ENCODE data around the gene ADAMTSL2.
A peak's percentile ranks its signal among the peaks of the same experiment; 100 is the strongest.

Gene ADAMTSL2

GRCh38 chr9:133494636-133495326, 39.7 kb upstream of the ADAMTSL2 start:
- TF ChIP-seq GATA3 (IDR thresholded peaks at IDR 0.05; ENCODE audit: low read depth, low read length) (no peak), GATA2 (IDR thresholded peaks at IDR 0.05; ENCODE audit: low read depth, low read length) (no peak)

GRCh38 chr9:133495327-133496293, 38.9 kb upstream of the ADAMTSL2 start:
- TF ChIP-seq GATA3 (IDR thresholded peaks at IDR 0.05; ENCODE audit: low read depth, low read length) (no peak), GATA2 (IDR thresholded peaks at IDR 0.05; ENCODE audit: low read depth, low read length) (no peak)

- no peak for TF ChIP-seq GATA3 (IDR thresholded peaks at IDR 0.05; ENCODE audit: low read depth, low read length)
- TF ChIP-seq GATA2 (IDR thresholded peaks at IDR 0.05; ENCODE audit: low read depth, low read length), result no peak
These were observed 37.4 kb upstream of the ADAMTSL2 start for GRCh38 chr9:133496861-133497842.

GRCh38 chr9:133499132-133499891, 35.2 kb upstream of the ADAMTSL2 start:
- no peak for TF ChIP-seq GATA3 (IDR thresholded peaks at IDR 0.05; ENCODE audit: low read depth, low read length)
- TF ChIP-seq GATA2 (IDR thresholded peaks at IDR 0.05; ENCODE audit: low read depth, low read length), result no peak

- TF ChIP-seq GATA2 (IDR thresholded peaks at IDR 0.05; ENCODE audit: low read depth, low read length), result no peak
- no peak for TF ChIP-seq GATA3 (IDR thresholded peaks at IDR 0.05; ENCODE audit: low read depth, low read length)
These were observed 34.6 kb upstream of the ADAMTSL2 start for GRCh38 chr9:133499892-133500270.

- TF ChIP-seq GATA3 (IDR thresholded peaks at IDR 0.05; ENCODE audit: low read depth, low read length), result no peak
- no peak for TF ChIP-seq GATA2 (IDR thresholded peaks at IDR 0.05; ENCODE audit: low read depth, low read length)
These were observed 32.4 kb upstream of the ADAMTSL2 start for GRCh38 chr9:133502112-133502511.

GRCh38 chr9:133505186-133505830, 29.2 kb upstream of the ADAMTSL2 start:
- TF ChIP-seq GATA3 (IDR thresholded peaks at IDR 0.05; ENCODE audit: low read depth, low read length) (no peak), GATA2 (IDR thresholded peaks at IDR 0.05; ENCODE audit: low read depth, low read length) (no peak)

- TF ChIP-seq GATA3 (IDR thresholded peaks at IDR 0.05; ENCODE audit: low read depth, low read length), result no peak
- TF ChIP-seq GATA2 (IDR thresholded peaks at IDR 0.05; ENCODE audit: low read depth, low read length), result peak; percentile 52
These were observed 28.4 kb upstream of the ADAMTSL2 start for GRCh38 chr9:133505901-133506652.

GRCh38 chr9:133506653-133507038, 27.9 kb upstream of the ADAMTSL2 start:
- no peak for TF ChIP-seq GATA2 (IDR thresholded peaks at IDR 0.05; ENCODE audit: low read depth, low read length)

- TF ChIP-seq GATA3 (IDR thresholded peaks at IDR 0.05; ENCODE audit: low read depth, low read length), result no peak
- TF ChIP-seq GATA2 (IDR thresholded peaks at IDR 0.05; ENCODE audit: low read depth, low read length), result no peak
These were observed 27.1 kb upstream of the ADAMTSL2 start for GRCh38 chr9:133507246-133507965.

GRCh38 chr9:133508046-133508445, 26.5 kb upstream of the ADAMTSL2 start:
- no peak for TF ChIP-seq GATA3 (IDR thresholded peaks at IDR 0.05; ENCODE audit: low read depth, low read length)
- no peak for TF ChIP-seq GATA2 (IDR thresholded peaks at IDR 0.05; ENCODE audit: low read depth, low read length)

Data from SH-SY5Y (cell line).